ENCODE measurements around the gene NCDN.

Gene NCDN

GRCh38 chr1:35557611-35558373, at the start of gene NCDN:
TSS of gene NCDN (plus strand) at chr1:35557799. CDS start at chr1:35558191, 392 bp downstream.
- DNase-seq (ENCODE audit: low read depth in 2 of 2): peak; percentile 96 to 97

- DNase-seq (ENCODE audit: low read depth in 2 of 2): no peak
Observed at GRCh38 chr1:35507947-35508346, 49.7 kb upstream of the NCDN start.

GRCh38 chr1:35509558-35509957, 48.0 kb upstream of the NCDN start:
- DNase-seq (ENCODE audit: low read depth in 2 of 2): no peak

- no peak for DNase-seq (ENCODE audit: low read depth in 2 of 2)
Observed at GRCh38 chr1:35511305-35511704, 46.3 kb upstream of the NCDN start.

GRCh38 chr1:35518183-35518582, 39.4 kb upstream of the NCDN start:
- DNase-seq (ENCODE audit: low read depth in 2 of 2): no peak

- no peak for DNase-seq (ENCODE audit: low read depth in 2 of 2)
Observed at GRCh38 chr1:35519432-35519831, 38.2 kb upstream of the NCDN start.

- DNase-seq (ENCODE audit: low read depth in 2 of 2): no peak
Observed at GRCh38 chr1:35524106-35524505, 33.5 kb upstream of the NCDN start.

GRCh38 chr1:35530168-35530567, 27.4 kb upstream of the NCDN start:
- DNase-seq (ENCODE audit: low read depth in 2 of 2): no peak

- DNase-seq (ENCODE audit: low read depth in 2 of 2): no peak
Observed at GRCh38 chr1:35530946-35531345, 26.7 kb upstream of the NCDN start.

- DNase-seq (ENCODE audit: low read depth in 2 of 2): no peak
Observed at GRCh38 chr1:35531368-35531767, 26.2 kb upstream of the NCDN start.

GRCh38 chr1:35532497-35533223, 24.9 kb upstream of the NCDN start:
- DNase-seq (ENCODE audit: low read depth in 2 of 2): no peak

- no peak for DNase-seq (ENCODE audit: low read depth in 2 of 2)
Observed at GRCh38 chr1:35533586-35533985, 24.0 kb upstream of the NCDN start.

- DNase-seq (ENCODE audit: low read depth in 2 of 2): no peak
Observed at GRCh38 chr1:35535243-35535642, 22.4 kb upstream of the NCDN start.

- no peak for DNase-seq (ENCODE audit: low read depth in 2 of 2)
Observed at GRCh38 chr1:35536556-35537162, 20.9 kb upstream of the NCDN start.

- DNase-seq (ENCODE audit: low read depth in 2 of 2): no peak
Observed at GRCh38 chr1:35537806-35538205, 19.8 kb upstream of the NCDN start.

- no peak for DNase-seq (ENCODE audit: low read depth in 2 of 2)
Observed at GRCh38 chr1:35539073-35539823, 18.4 kb upstream of the NCDN start.

- DNase-seq (ENCODE audit: low read depth in 2 of 2): no peak
Observed at GRCh38 chr1:35539824-35540261, 17.8 kb upstream of the NCDN start.

GRCh38 chr1:35544976-35545375, 12.6 kb upstream of the NCDN start:
- DNase-seq (ENCODE audit: low read depth in 2 of 2): no peak

GRCh38 chr1:35546614-35547013, 11.0 kb upstream of the NCDN start:
- DNase-seq (ENCODE audit: low read depth in 2 of 2): no peak

- no peak for DNase-seq (ENCODE audit: low read depth in 2 of 2)
Observed at GRCh38 chr1:35553851-35554250, 3.7 kb upstream of the NCDN start.

GRCh38 chr1:35554266-35555211, 3.1 kb upstream of the NCDN start:
- no peak for DNase-seq (ENCODE audit: low read depth in 2 of 2)
